HCT116 (cell line): ENCODE measurements around the gene C14orf132. TPM values are rescaled to one million over a fixed set of nuclear protein-coding genes. Genes with fewer than 3 reads are reported as not detected.

Experiments used
- ATAC-seq: fragments of 200-7000 bp; cut with Tn5 transposase; 2 replicates; pipeline ENCODE4 v1.9.1; 2020; ENCODE audit warnings: mild to moderate bottlenecking, moderate library complexity
- BruUV-seq: library from RNA; stranded (reverse); fragments of 400-500 nt; replicated peaks from 2 replicates; lab custom pipeline; 2021; lab: Mats Ljungman, UMichigan
- CTCF ChIA-PET: fragments of 300-600 bp; sonication (Branson Sonifier 250); formaldehyde crosslinking; loops from one replicate; lab custom pipeline; 2021; ENCODE audit warnings: antibody characterized with exemption; lab: Charles Lee
- POLR2A ChIA-PET: fragments of 300-600, 350-600 bp; sonication (Branson Sonifier 250); formaldehyde crosslinking; loops from one replicate; lab custom pipeline; 2021; ENCODE audit warnings: antibody characterized with exemption; lab: Charles Lee
- RAD21 ChIA-PET, 2 experiments: fragments of 300-600 bp; sonication (Branson Sonifier 250); formaldehyde crosslinking; loops; one replicate each; lab custom pipeline; 2023; ENCODE audit warnings: low total read pairs in 2 of 2; ENCODE audit not compliant: uncharacterized antibody in 2 of 2, unreplicated experiment in 2 of 2, low non-redundant PET in 1 of 2; lab: Charles Lee
- DNase-seq: peaks from one replicate; pipeline ENCODE4 v3.0.0-alpha.2; 2010; ENCODE audit warnings: low read depth, low spot score
- H2AFZ ChIP-seq: fragments of 200-600 bp; shearing (Covaris generic), sonication (generic); 2 replicates; pipeline ENCODE4 v1.6.1; 2017; ENCODE audit warnings: low read depth, mixed run types, mixed read lengths, antibody characterized with exemption, low read length; ENCODE audit not compliant: poor library complexity, severe bottlenecking
- H3K27ac ChIP-seq: 2 replicates; pipeline ENCODE4 v1.5.1; 2012; ENCODE audit warnings: low read depth, low read length
- H3K27me3 ChIP-seq: fragments of 200-600 bp; sonication (generic); 2 replicates; pipeline ENCODE4 v1.6.1; 2016; ENCODE audit warnings: mixed run types, low read length, mixed read lengths; ENCODE audit not compliant: insufficient read depth
- H3K36me3 ChIP-seq, 2 experiments: fragments of 200-500 bp in 1 of 2; fragments of 200-600 bp in 1 of 2; sonication (Bioruptor generic) in 1 of 2; sonication (generic) in 1 of 2; 2 replicates each; pipeline versions ENCODE4 v1.5.1 to v1.6.1; 2014 to 2016; ENCODE audit warnings: low read length in 2 of 2, inconsistent platforms in 1 of 2, mixed read lengths in 1 of 2, mixed run types in 1 of 2; ENCODE audit not compliant: insufficient read depth in 2 of 2, control insufficient read depth in 1 of 2
- H3K4me1 ChIP-seq, 2 experiments: fragments of 200-600 bp in 1 of 2; sonication (generic) in 1 of 2; 2 replicates each; pipeline versions ENCODE4 v1.5.1 to v1.6.1; 2012 to 2017; ENCODE audit warnings: low read length in 2 of 2, inconsistent platforms in 1 of 2, mild to moderate bottlenecking in 1 of 2, mixed read lengths in 1 of 2, mixed run types in 1 of 2, moderate library complexity in 1 of 2; ENCODE audit not compliant: insufficient read depth in 2 of 2, control insufficient read depth in 1 of 2
- H3K4me2 ChIP-seq: fragments of 200-600 bp; sonication (generic); 2 replicates; pipeline ENCODE4 v1.6.1; 2017; ENCODE audit warnings: mixed run types, low read length, mixed read lengths
- H3K4me3 ChIP-seq, 2 experiments: fragments of 200-600 bp in 1 of 2; sonication (generic) in 1 of 2; replicated peaks in 1 of 2; 2 replicates each; pipeline ENCODE4 v1.5.1; 2011 to 2016; ENCODE audit warnings: low read length in 2 of 2, control low read depth in 1 of 2, low read depth in 1 of 2, mild to moderate bottlenecking in 1 of 2, mixed read lengths in 1 of 2, mixed run types in 1 of 2
- H3K79me2 ChIP-seq: fragments of 200-600 bp; sonication (generic); 2 replicates; pipeline ENCODE4 v1.6.1; 2017; ENCODE audit warnings: mild to moderate bottlenecking, mixed run types, low read length, moderate library complexity, mixed read lengths; ENCODE audit not compliant: insufficient read depth
- H3K9ac ChIP-seq: fragments of 200-600 bp; sonication (generic); 2 replicates; pipeline ENCODE4 v1.6.1; 2016; ENCODE audit warnings: low read length, mixed read lengths
- H3K9me2 ChIP-seq: fragments of 200-600 bp; sonication (generic), shearing (Covaris generic); 2 replicates; pipeline ENCODE4 v1.6.1; 2017; ENCODE audit warnings: mixed run types, mild to moderate bottlenecking, moderate library complexity; ENCODE audit not compliant: insufficient read depth
- H3K9me3 ChIP-seq, 2 experiments: fragments of 200-500 bp in 1 of 2; fragments of 200-600 bp in 1 of 2; sonication (Bioruptor generic) in 1 of 2; sonication (generic) in 1 of 2; 2 replicates each; pipeline ENCODE4 v1.6.1; 2014 to 2017; ENCODE audit warnings: low read length in 2 of 2, mixed read lengths in 2 of 2, inconsistent platforms in 1 of 2, low read depth in 1 of 2, mild to moderate bottlenecking in 1 of 2, mixed run types in 1 of 2, moderate library complexity in 1 of 2; ENCODE audit not compliant: control insufficient read depth in 1 of 2, insufficient read depth in 1 of 2
- H4K20me1 ChIP-seq: fragments of 200-600 bp; sonication (generic), shearing (Covaris generic); 2 replicates; pipeline ENCODE4 v1.6.1; 2017; ENCODE audit warnings: mixed run types, mild to moderate bottlenecking, moderate library complexity; ENCODE audit not compliant: insufficient read depth
- ATF3 ChIP-seq: IDR thresholded peaks from 2 replicates; pipeline ENCODE4 v1.6.1; 2012
- CBX3 ChIP-seq: IDR thresholded peaks from 2 replicates; pipeline ENCODE4 v1.6.1; 2012; ENCODE audit warnings: low read depth
- CEBPB ChIP-seq: IDR thresholded peaks from 2 replicates; pipeline ENCODE4 v1.6.1; 2012; ENCODE audit warnings: low read depth
- ELF1 ChIP-seq: IDR thresholded peaks from 2 replicates; pipeline ENCODE4 v1.6.1; 2012; ENCODE audit warnings: low read depth, borderline replicate concordance
- EZH2 ChIP-seq: fragments of 200-600 bp; sonication (generic); IDR thresholded peaks from 2 replicates; pipeline ENCODE4 v1.6.1; 2017; ENCODE audit warnings: antibody characterized with exemption, mixed run types
- FOSL1 ChIP-seq: IDR thresholded peaks from 2 replicates; pipeline ENCODE4 v1.6.1; 2012; ENCODE audit warnings: low read depth
- JUND ChIP-seq: IDR thresholded peaks from 2 replicates; pipeline ENCODE4 v1.6.1; 2012
- MAX ChIP-seq: IDR thresholded peaks from 2 replicates; pipeline ENCODE4 v1.6.1; 2012
- RAD21 ChIP-seq: IDR thresholded peaks from 2 replicates; pipeline ENCODE4 v1.6.1; 2012; ENCODE audit warnings: low read depth, mild to moderate bottlenecking
- REST ChIP-seq: IDR thresholded peaks from 2 replicates; pipeline ENCODE4 v1.6.1; 2012; ENCODE audit warnings: low read depth
- SIN3A ChIP-seq: IDR thresholded peaks from 2 replicates; pipeline ENCODE4 v1.6.1; 2012; ENCODE audit warnings: low read depth
- YY1 ChIP-seq: IDR thresholded peaks from 2 replicates; pipeline ENCODE4 v1.6.1; 2011; ENCODE audit warnings: low read length, low read depth, moderate library complexity, mild to moderate bottlenecking; ENCODE audit not compliant: insufficient replicate concordance; ENCODE audit errors: extremely low read depth
- ZFX ChIP-seq: fragments of 450-650 bp; IDR thresholded peaks from 2 replicates; pipeline ENCODE4 v1.6.1; 2017
- intact Hi-C: fragments of 100-400 bp; cut with micrococcal nuclease; formaldehyde crosslinking; loops from 2 replicates; pipeline ENCODE4 v1.10.0; 2022
- total RNA-seq: library from RNA; stranded (reverse); gene quantifications from one replicate; pipeline ENCODE4 v1.2.1, GENCODE V29; 2021; ENCODE audit not compliant: unreplicated experiment

The C14orf132 gene
- total RNA-seq, 1 experiment from 2014 or later = 3.4 TPM

- intact Hi-C loops = no loop called here
Observed at GRCh38 chr14:96136371-96137005, 97.3 kb downstream of the C14orf132 start.

More at GRCh38 chr14:96136371-96137005, 97.3 kb downstream of the C14orf132 start:
- Histone ChIP-seq H3K27me3 (peaks cover 12% of the 10 kb centered on the region), H3K27ac (no peak overlapping the region), H2AFZ (no peak overlapping the region), H3K9me3 (no peaks in the 10 kb centered on the region), H3K4me1 (peaks cover 0 to 3% of the 10 kb centered on the region in 2 experiments; a peak in 1 of 4 replicates), H3K36me3 (no peaks in the 10 kb centered on the region), H3K4me3 (no peak overlapping the region), H4K20me1 (no peaks in the 10 kb centered on the region), H3K4me2 (no peak overlapping the region), H3K9ac (no peak overlapping the region), H3K79me2 (no peaks in the 10 kb centered on the region), H3K9me2 (no peaks in the 10 kb centered on the region)
- POLR2A ChIA-PET = no interaction called here
- DNase-seq (no peak), ATAC-seq (no peak)
- TF ChIP-seq REST (no peak), CBX3 (no peak), ATF3 (no peak), MAX (no peak), YY1 (no peak), EZH2 (no peak), SIN3A (no peak), ZFX (no peak), ELF1 (no peak), CEBPB (no peak), FOSL1 (no peak), RAD21 (no peak), JUND (no peak)
- no TSS peak for BruUV-seq
- CTCF ChIA-PET = no interaction called here
- RAD21 ChIA-PET = no interaction called here
